ENCODE data around the gene TRAF2.

Gene TRAF2

DNA sequence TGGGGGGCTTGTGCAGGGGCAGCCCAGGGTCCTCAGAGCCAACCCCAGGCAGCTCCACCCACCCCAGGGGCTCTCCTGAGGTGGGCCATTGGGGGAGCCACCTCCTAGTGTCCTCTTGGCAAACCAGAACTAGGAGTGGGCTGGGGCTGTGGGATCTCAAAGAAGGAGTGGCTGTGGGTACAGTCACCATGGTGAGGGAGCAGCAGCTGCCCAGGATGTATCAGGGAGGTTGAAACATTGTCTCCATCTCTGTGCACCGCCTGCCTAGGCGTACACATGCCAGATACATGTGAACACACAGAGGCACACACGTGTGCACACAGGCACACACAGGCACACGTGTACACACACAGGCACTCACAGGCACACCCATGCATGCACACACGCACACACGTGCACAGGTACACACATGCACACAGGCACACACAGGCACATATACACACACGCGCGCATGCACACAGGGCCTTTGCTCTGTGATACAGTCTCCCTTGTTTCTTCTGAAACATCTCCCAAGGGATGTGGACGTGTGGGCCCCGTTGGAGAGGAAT is 76.5 kb downstream of the TRAF2 start:
- H3K27ac ChIP-seq (ENCODE audit: low read depth, low read length), result no peak overlapping the region
- no peak overlapping the region for H3K4me3 ChIP-seq (ENCODE audit: low read depth in 1 of 2, low read length in 2 of 2)
- H3K9ac ChIP-seq (ENCODE audit: low read depth in 1 of 2, low read length in 2 of 2), result no peak overlapping the region
- no peaks in the 10 kb centered on the region for H3K27me3 ChIP-seq (ENCODE audit: control insufficient read depth in 1 of 2, insufficient read depth in 2 of 2, low read length in 2 of 2)
- peaks cover 12 to 14% of the 10 kb centered on the region in 2 donors for H3K4me1 ChIP-seq (ENCODE audit: control insufficient read depth in 1 of 2, insufficient read depth in 2 of 2, low read length in 2 of 2)
- no peaks in the 10 kb centered on the region for H3K36me3 ChIP-seq (ENCODE audit: control insufficient read depth in 1 of 2, insufficient read depth in 2 of 2, low read length in 2 of 2)
- no peaks in the 10 kb centered on the region for H3K9me3 ChIP-seq (ENCODE audit: control insufficient read depth in 1 of 2, low read length in 2 of 2)

DNA sequence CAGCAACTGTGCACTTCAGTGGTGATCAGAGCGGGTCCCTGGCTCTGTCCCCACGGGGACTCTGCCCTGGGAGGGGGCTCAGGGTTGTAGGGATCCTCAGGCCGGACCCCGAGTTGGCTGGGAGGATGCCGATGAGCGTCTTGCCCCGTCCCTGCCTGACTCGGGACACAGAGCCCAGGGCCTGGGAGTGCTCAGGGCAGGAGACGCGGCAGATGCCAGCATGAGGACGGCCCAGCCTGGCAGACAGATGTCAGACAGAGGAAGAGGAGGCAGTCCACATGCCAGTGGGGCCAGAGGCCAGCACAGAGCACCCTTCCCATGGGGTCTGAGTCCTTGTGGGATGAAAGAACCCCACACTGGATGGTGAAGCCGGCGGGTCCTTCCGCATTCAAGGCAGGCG is 77.0 kb downstream of the TRAF2 start:
- Histone ChIP-seq H3K36me3 (ENCODE audit: control insufficient read depth in 1 of 2, insufficient read depth in 2 of 2, low read length in 2 of 2) (no peaks in the 10 kb centered on the region), H3K27me3 (ENCODE audit: control insufficient read depth in 1 of 2, insufficient read depth in 2 of 2, low read length in 2 of 2) (no peaks in the 10 kb centered on the region), H3K4me3 (ENCODE audit: low read depth in 1 of 2, low read length in 2 of 2) (no peak overlapping the region), H3K4me1 (ENCODE audit: control insufficient read depth in 1 of 2, insufficient read depth in 2 of 2, low read length in 2 of 2) (peaks cover 12 to 14% of the 10 kb centered on the region in 2 donors), H3K9ac (ENCODE audit: low read depth in 1 of 2, low read length in 2 of 2) (no peak overlapping the region), H3K9me3 (ENCODE audit: control insufficient read depth in 1 of 2, low read length in 2 of 2) (no peaks in the 10 kb centered on the region), H3K27ac (ENCODE audit: low read depth, low read length) (no peak overlapping the region)

DNA sequence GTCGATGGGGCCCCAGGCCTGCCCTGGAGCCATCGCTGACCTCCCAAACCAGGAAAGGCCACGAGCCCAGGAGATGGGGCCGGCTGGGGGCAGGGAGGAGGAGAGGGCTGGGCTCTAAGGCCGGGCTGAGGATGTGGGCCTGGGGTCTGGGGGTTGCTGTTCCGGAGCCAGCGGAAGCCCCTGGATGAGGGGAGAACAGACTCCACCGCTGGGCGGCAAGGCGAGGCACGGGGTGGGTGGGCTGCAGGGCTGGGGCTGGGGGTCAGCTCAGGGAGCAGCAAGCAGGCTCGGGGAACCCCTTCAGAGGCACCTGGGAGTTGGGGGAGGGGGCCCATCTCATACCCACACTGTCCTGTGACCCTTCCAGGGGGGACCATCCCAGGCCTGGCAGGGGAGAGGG is 77.4 kb downstream of the TRAF2 start:
- Histone ChIP-seq H3K27me3 (ENCODE audit: control insufficient read depth in 1 of 2, insufficient read depth in 2 of 2, low read length in 2 of 2) (no peaks in the 10 kb centered on the region), H3K4me3 (ENCODE audit: low read depth in 1 of 2, low read length in 2 of 2) (no peak overlapping the region), H3K9ac (ENCODE audit: low read depth in 1 of 2, low read length in 2 of 2) (no peak overlapping the region), H3K27ac (ENCODE audit: low read depth, low read length) (no peak overlapping the region), H3K4me1 (ENCODE audit: control insufficient read depth in 1 of 2, insufficient read depth in 2 of 2, low read length in 2 of 2) (peaks cover 12 to 14% of the 10 kb centered on the region in 2 donors), H3K9me3 (ENCODE audit: control insufficient read depth in 1 of 2, low read length in 2 of 2) (no peaks in the 10 kb centered on the region), H3K36me3 (ENCODE audit: control insufficient read depth in 1 of 2, insufficient read depth in 2 of 2, low read length in 2 of 2) (no peaks in the 10 kb centered on the region)

DNA sequence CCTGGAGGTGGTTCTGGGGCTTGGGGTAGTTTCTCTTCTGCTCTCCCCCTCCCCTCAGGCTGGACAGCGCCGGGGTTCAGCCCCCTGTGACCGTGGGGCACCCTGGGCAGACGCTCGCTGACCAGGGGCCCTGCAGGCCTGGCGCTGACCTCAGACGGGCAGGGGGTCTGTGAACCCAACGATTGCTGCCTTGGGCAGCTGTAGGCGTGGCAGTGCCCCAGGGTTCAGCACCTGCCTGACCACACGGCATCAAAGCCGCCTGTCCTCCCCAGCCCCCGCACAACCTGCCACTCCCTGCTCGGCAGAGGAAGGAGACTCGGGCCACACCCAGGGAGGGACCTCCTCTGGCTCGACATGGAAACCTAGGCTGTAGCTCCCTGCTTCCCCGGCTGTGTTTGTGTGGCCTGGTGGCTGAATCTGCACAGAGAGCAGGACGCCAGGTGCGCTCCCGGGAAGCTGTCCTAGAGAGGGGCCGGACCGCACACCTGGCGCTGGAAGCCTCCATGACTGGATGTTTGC is 77.9 kb downstream of the TRAF2 start:
- H3K4me3 ChIP-seq (ENCODE audit: low read depth in 1 of 2, low read length in 2 of 2), result peak overlapping the region; percentile 28 to 36
- peak overlapping the region in 1 of 2 donors; percentile 10 for H3K9ac ChIP-seq (ENCODE audit: low read depth in 1 of 2, low read length in 2 of 2)
- H3K36me3 ChIP-seq (ENCODE audit: control insufficient read depth in 1 of 2, insufficient read depth in 2 of 2, low read length in 2 of 2), result no peaks in the 10 kb centered on the region
- no peak overlapping the region for H3K27ac ChIP-seq (ENCODE audit: low read depth, low read length)
- no peaks in the 10 kb centered on the region for H3K9me3 ChIP-seq (ENCODE audit: control insufficient read depth in 1 of 2, low read length in 2 of 2)
- no peaks in the 10 kb centered on the region for H3K27me3 ChIP-seq (ENCODE audit: control insufficient read depth in 1 of 2, insufficient read depth in 2 of 2, low read length in 2 of 2)
- peaks cover 12 to 14% of the 10 kb centered on the region in 2 donors for H3K4me1 ChIP-seq (ENCODE audit: control insufficient read depth in 1 of 2, insufficient read depth in 2 of 2, low read length in 2 of 2)

DNA sequence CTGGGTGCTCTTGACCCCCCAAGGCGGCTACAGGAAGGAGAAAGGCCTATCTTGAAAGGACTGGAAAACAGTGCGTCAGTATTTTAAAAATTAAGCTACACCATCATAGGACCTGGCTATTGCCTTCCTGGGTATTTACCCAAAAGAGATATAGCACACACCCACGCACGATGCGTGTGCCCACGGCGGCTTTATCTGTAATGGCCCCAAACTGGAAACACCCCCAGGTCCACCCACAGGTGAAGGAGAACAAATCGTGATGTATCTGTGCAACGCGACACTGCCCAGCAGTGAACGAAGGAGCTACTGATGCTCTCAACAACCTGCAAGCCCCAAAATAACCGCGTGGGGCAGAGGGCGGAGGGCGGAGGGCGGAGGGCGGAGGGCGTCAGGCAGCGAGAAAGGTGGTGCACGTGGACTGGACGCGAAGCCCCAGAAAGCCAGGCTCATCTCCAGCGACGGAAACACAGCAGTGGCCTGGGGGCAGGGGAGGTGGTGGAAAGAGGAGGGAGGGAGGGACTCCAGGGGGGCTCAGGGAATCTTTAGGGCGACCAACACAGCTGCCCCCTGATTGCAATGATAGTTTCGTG is 78.6 kb downstream of the TRAF2 start:
- H3K36me3 ChIP-seq (ENCODE audit: control insufficient read depth in 1 of 2, insufficient read depth in 2 of 2, low read length in 2 of 2), result no peaks in the 10 kb centered on the region
- H3K4me1 ChIP-seq (ENCODE audit: control insufficient read depth in 1 of 2, insufficient read depth in 2 of 2, low read length in 2 of 2), result peaks cover 12 to 14% of the 10 kb centered on the region in 2 donors
- H3K4me3 ChIP-seq (ENCODE audit: low read depth in 1 of 2, low read length in 2 of 2), result peak overlapping the region; percentile 28 to 36
- no peaks in the 10 kb centered on the region for H3K27me3 ChIP-seq (ENCODE audit: control insufficient read depth in 1 of 2, insufficient read depth in 2 of 2, low read length in 2 of 2)
- H3K9ac ChIP-seq (ENCODE audit: low read depth in 1 of 2, low read length in 2 of 2), result peak overlapping the region in 1 of 2 donors; percentile 10
- no peaks in the 10 kb centered on the region for H3K9me3 ChIP-seq (ENCODE audit: control insufficient read depth in 1 of 2, low read length in 2 of 2)
- H3K27ac ChIP-seq (ENCODE audit: low read depth, low read length), result no peak overlapping the region

DNA sequence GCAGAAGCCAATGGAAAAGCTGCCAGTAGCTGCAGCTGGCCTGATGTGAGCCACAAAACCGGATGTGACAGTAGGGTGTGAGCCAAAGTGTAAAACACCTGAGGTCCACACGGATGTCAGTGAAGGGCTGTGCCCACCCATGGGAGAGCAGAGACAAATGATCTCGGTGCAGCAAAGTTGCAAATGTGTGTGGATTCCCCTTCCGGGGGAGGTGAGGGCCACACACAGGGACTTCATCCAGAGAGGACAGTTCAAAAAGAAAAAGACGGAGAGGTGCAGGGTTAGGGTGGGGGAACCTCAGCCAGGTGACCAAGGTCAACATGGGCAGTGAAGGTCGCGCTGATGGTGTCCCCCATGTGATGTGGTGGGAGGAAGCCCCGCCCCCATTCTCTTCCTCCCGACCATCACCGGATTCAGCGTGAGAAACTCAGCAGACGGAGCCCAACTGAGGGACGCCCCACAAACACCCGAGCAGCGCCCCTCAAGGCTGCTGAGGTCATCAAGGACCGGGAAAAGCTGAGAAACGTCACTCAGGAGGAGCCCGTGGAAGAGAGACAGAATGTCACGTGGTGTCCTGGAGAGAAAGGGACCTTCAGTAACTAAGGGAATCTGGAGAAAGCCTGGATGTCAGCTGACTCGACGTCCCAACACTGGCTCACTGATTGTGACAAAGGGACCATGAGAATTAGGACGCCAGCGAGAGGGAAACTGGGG is 79.6 kb downstream of the TRAF2 start:
- H3K4me3 ChIP-seq (ENCODE audit: low read depth in 1 of 2, low read length in 2 of 2), result peak overlapping the region in 1 of 2 donors; percentile 22
- H3K9ac ChIP-seq (ENCODE audit: low read depth in 1 of 2, low read length in 2 of 2), result peak overlapping the region in 1 of 2 donors; percentile 2
- peaks cover 12 to 14% of the 10 kb centered on the region in 2 donors for H3K4me1 ChIP-seq (ENCODE audit: control insufficient read depth in 1 of 2, insufficient read depth in 2 of 2, low read length in 2 of 2)
- H3K27me3 ChIP-seq (ENCODE audit: control insufficient read depth in 1 of 2, insufficient read depth in 2 of 2, low read length in 2 of 2), result no peaks in the 10 kb centered on the region
- H3K27ac ChIP-seq (ENCODE audit: low read depth, low read length), result no peak overlapping the region
- H3K36me3 ChIP-seq (ENCODE audit: control insufficient read depth in 1 of 2, insufficient read depth in 2 of 2, low read length in 2 of 2), result no peaks in the 10 kb centered on the region
- no peaks in the 10 kb centered on the region for H3K9me3 ChIP-seq (ENCODE audit: control insufficient read depth in 1 of 2, low read length in 2 of 2)

DNA sequence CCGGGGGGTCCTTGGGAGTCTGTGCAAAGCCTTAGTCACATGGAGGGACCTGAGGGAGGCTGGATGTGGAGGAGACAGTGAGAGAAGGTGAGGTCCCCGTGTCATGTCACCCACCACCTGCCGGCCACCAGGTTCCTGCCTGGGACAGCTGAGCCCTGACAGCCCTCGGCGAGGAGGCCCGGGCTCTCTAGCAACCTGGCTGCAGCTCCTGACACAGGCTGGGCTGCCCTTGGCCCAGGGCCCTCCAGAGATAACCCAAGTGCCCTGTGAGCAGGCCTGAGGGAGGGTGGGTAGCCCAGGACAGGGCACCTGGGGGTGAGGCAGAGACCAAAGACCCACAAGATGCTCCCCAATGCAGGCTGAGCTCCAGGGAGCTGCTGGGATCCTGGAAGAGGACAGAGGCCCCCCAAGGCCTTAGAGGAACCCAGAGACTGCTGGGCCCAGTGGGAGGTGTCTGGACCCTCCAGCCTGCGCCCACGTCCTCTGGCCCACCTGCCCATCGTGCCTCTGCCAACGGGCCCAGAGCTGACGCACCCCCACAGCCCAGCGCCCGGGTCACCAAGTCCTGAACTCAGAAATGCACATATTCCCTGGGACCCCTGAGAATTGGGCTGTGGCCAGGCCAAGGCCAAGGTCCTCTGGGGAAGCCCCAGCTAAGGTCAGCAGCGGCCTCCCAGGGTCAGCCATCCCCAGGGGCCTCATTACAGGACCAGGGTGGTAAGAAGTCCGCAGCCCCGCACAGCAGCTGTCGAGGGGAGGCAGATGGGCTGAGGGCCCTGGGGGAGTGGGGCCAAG is 82.2 kb downstream of the TRAF2 start:
- no peaks in the 10 kb centered on the region for H3K9me3 ChIP-seq (ENCODE audit: control insufficient read depth in 1 of 2, low read length in 2 of 2)
- peaks cover 12 to 14% of the 10 kb centered on the region in 2 donors for H3K4me1 ChIP-seq (ENCODE audit: control insufficient read depth in 1 of 2, insufficient read depth in 2 of 2, low read length in 2 of 2)
- no peak overlapping the region for H3K4me3 ChIP-seq (ENCODE audit: low read depth in 1 of 2, low read length in 2 of 2)
- H3K27ac ChIP-seq (ENCODE audit: low read depth, low read length), result no peak overlapping the region
- H3K27me3 ChIP-seq (ENCODE audit: control insufficient read depth in 1 of 2, insufficient read depth in 2 of 2, low read length in 2 of 2), result no peaks in the 10 kb centered on the region
- no peaks in the 10 kb centered on the region for H3K36me3 ChIP-seq (ENCODE audit: control insufficient read depth in 1 of 2, insufficient read depth in 2 of 2, low read length in 2 of 2)
- no peak overlapping the region for H3K9ac ChIP-seq (ENCODE audit: low read depth in 1 of 2, low read length in 2 of 2)

DNA sequence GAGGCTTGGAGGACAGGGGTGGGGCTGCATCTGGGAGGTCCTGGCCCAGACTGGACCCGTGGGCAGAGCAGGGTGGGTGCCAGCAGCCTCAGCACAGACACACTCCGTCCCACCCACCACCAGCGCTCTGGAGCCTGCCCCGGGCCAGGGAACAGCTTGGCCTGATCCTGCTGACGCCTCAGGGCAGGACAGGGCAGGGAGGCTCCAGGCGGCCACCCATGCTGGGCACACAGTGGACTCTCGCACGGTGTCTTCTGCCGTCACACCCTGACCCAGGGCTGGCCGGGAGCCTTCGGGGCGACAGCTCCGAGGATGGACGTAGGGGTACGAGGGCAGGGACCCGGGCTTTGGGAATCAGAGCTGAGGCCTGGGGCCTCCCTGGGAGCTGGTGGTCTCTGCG is 82.8 kb downstream of the TRAF2 start:
- H3K9me3 ChIP-seq (ENCODE audit: control insufficient read depth in 1 of 2, low read length in 2 of 2), result no peaks in the 10 kb centered on the region
- no peak overlapping the region for H3K9ac ChIP-seq (ENCODE audit: low read depth in 1 of 2, low read length in 2 of 2)
- no peaks in the 10 kb centered on the region for H3K36me3 ChIP-seq (ENCODE audit: control insufficient read depth in 1 of 2, insufficient read depth in 2 of 2, low read length in 2 of 2)
- peaks cover 10 to 13% of the 10 kb centered on the region in 2 donors for H3K4me1 ChIP-seq (ENCODE audit: control insufficient read depth in 1 of 2, insufficient read depth in 2 of 2, low read length in 2 of 2)
- no peak overlapping the region for H3K27ac ChIP-seq (ENCODE audit: low read depth, low read length)
- no peak overlapping the region for H3K4me3 ChIP-seq (ENCODE audit: low read depth in 1 of 2, low read length in 2 of 2)
- H3K27me3 ChIP-seq (ENCODE audit: control insufficient read depth in 1 of 2, insufficient read depth in 2 of 2, low read length in 2 of 2), result no peaks in the 10 kb centered on the region

DNA sequence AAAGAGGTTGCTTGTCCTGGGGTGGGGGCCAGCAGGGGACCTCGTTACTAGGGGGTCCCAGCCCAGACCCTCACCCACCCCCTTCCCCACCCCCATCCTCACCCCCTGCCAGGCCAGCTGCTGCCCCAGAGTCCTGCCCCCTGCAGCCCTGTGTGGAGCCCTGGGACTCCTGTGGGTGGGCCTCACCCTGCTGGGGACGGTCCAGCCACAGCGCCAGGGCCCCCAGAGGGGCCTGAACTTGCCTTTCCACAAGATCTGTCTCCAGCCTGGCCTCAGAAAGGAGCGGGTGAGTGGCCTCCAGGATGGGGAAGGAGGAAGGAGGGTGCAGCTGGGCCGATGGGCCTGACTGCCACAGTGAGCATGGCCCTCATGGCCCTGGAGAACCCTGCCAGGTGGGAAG is 83.5 kb downstream of the TRAF2 start:
- Histone ChIP-seq H3K27me3 (ENCODE audit: control insufficient read depth in 1 of 2, insufficient read depth in 2 of 2, low read length in 2 of 2) (no peaks in the 10 kb centered on the region), H3K27ac (ENCODE audit: low read depth, low read length) (no peak overlapping the region), H3K9ac (ENCODE audit: low read depth in 1 of 2, low read length in 2 of 2) (no peak overlapping the region), H3K9me3 (ENCODE audit: control insufficient read depth in 1 of 2, low read length in 2 of 2) (no peaks in the 10 kb centered on the region), H3K36me3 (ENCODE audit: control insufficient read depth in 1 of 2, insufficient read depth in 2 of 2, low read length in 2 of 2) (no peaks in the 10 kb centered on the region), H3K4me3 (ENCODE audit: low read depth in 1 of 2, low read length in 2 of 2) (no peak overlapping the region), H3K4me1 (ENCODE audit: control insufficient read depth in 1 of 2, insufficient read depth in 2 of 2, low read length in 2 of 2) (peaks cover 5 to 6% of the 10 kb centered on the region in 2 donors)

DNA sequence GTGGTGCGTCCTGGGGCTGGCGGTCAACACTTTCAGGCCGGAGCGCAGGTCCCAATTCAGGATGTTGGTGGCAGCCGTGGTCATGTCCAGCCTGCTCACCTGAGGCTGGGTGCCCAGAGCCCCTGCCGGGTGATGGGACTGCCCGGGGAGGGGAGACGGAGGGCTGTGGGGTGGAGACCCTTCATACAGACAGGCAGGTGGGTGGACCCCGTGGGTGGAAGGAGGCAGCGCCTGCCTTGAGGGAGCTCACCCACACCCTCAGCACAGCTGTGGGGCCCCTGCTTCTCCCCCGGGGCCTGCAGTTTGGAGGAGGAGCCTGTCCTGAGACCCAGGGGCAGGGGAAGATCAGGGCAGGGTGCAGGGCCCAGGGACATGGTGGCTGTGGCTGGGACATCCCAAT is 84.0 kb downstream of the TRAF2 start:
- Histone ChIP-seq H3K9me3 (ENCODE audit: control insufficient read depth in 1 of 2, low read length in 2 of 2) (no peaks in the 10 kb centered on the region), H3K4me1 (ENCODE audit: control insufficient read depth in 1 of 2, insufficient read depth in 2 of 2, low read length in 2 of 2) (peaks cover 3 to 5% of the 10 kb centered on the region in 2 donors), H3K9ac (ENCODE audit: low read depth in 1 of 2, low read length in 2 of 2) (no peak overlapping the region), H3K36me3 (ENCODE audit: control insufficient read depth in 1 of 2, insufficient read depth in 2 of 2, low read length in 2 of 2) (no peaks in the 10 kb centered on the region), H3K27ac (ENCODE audit: low read depth, low read length) (no peak overlapping the region), H3K4me3 (ENCODE audit: low read depth in 1 of 2, low read length in 2 of 2) (no peak overlapping the region), H3K27me3 (ENCODE audit: control insufficient read depth in 1 of 2, insufficient read depth in 2 of 2, low read length in 2 of 2) (no peaks in the 10 kb centered on the region)

Data from duodenal mucosa (tissue), 2 donors.